Naive thymus-derived CD4-positive, alpha-beta T cell (primary cell): ENCODE measurements around the gene MYADM. TPM values are rescaled to one million over a fixed set of nuclear protein-coding genes. Genes with fewer than 3 reads are reported as not detected.

Source experiments
- ATAC-seq: fragments of 150-1000 bp; cut with Tn5 transposase; 2 replicates; pipeline ENCODE4 v1.10.0; 2021; ENCODE audit warnings: mild to moderate bottlenecking, moderate library complexity
- CTCF ChIA-PET: fragments of 350-600 bp; sonication (Branson Sonifier 250); formaldehyde crosslinking; loops from one replicate; lab custom pipeline; 2021; ENCODE audit warnings: antibody characterized with exemption; lab: Charles Lee
- POLR2A ChIA-PET: fragments of 350-600 bp; sonication (Branson Sonifier 250); formaldehyde crosslinking; loops from one replicate; lab custom pipeline; 2021; ENCODE audit warnings: antibody characterized with exemption, inconsistent platforms; lab: Charles Lee
- DNase-seq, 9 donors: peaks; one replicate each; pipeline versions ENCODE4 v3.0.0 to v3.0.0-alpha.2; 2020 to 2022; ENCODE audit warnings: mixed read lengths in 1 of 9
- H3K27ac ChIP-seq: one replicate; pipeline ENCODE4 v1.7.0; 2013; ENCODE audit warnings: mild to moderate bottlenecking, low read depth, low read length, moderate library complexity
- H3K27me3 ChIP-seq, 2 donors: one replicate each; pipeline ENCODE4 v1.7.0; 2013; ENCODE audit warnings: low read length in 2 of 2, mild to moderate bottlenecking in 2 of 2, moderate library complexity in 2 of 2; ENCODE audit not compliant: control insufficient read depth in 2 of 2, insufficient read depth in 2 of 2
- H3K36me3 ChIP-seq, 3 experiments: 1 replicate in 2 of 3; 2 replicates in 1 of 3; pipeline ENCODE4 v1.7.0; 2013; ENCODE audit warnings: low read length in 3 of 3, mild to moderate bottlenecking in 3 of 3, moderate library complexity in 1 of 3; ENCODE audit not compliant: insufficient read depth in 3 of 3, control insufficient read depth in 2 of 3
- H3K4me1 ChIP-seq, 2 donors: one replicate each; pipeline ENCODE4 v1.7.0; 2013; ENCODE audit warnings: low read length in 2 of 2, mild to moderate bottlenecking in 2 of 2, moderate library complexity in 1 of 2; ENCODE audit not compliant: control insufficient read depth in 2 of 2, insufficient read depth in 2 of 2
- H3K4me3 ChIP-seq: 2 replicates; pipeline ENCODE4 v1.7.0; 2013; ENCODE audit warnings: mild to moderate bottlenecking, low read length
- H3K9me3 ChIP-seq, 3 experiments: 1 replicate in 2 of 3; 2 replicates in 1 of 3; pipeline ENCODE4 v1.7.0; 2013; ENCODE audit warnings: low read length in 3 of 3; ENCODE audit not compliant: control insufficient read depth in 2 of 3
- H3K27ac Mint-ChIP-seq, 9 donors: one replicate each; pipeline ENCODE4 v1.8.0; 2020 to 2022; ENCODE audit warnings: mixed read lengths in 9 of 9, mild to moderate bottlenecking in 8 of 9, moderate library complexity in 5 of 9, inconsistent platforms in 2 of 9
- H3K27me3 Mint-ChIP-seq, 5 donors: one replicate each; pipeline ENCODE4 v1.8.0; 2021 to 2022; ENCODE audit warnings: mixed read lengths in 5 of 5, mild to moderate bottlenecking in 1 of 5
- H3K36me3 Mint-ChIP-seq, 5 donors: one replicate each; pipeline ENCODE4 v1.8.0; 2020 to 2022; ENCODE audit warnings: mixed read lengths in 5 of 5, mild to moderate bottlenecking in 3 of 5, inconsistent platforms in 1 of 5
- H3K4me1 Mint-ChIP-seq, 7 donors: one replicate each; pipeline ENCODE4 v1.8.0; 2020 to 2022; ENCODE audit warnings: mixed read lengths in 7 of 7, mild to moderate bottlenecking in 3 of 7, inconsistent platforms in 1 of 7
- H3K4me3 Mint-ChIP-seq, 10 donors: one replicate each; pipeline ENCODE4 v1.8.0; 2020 to 2022; ENCODE audit warnings: mild to moderate bottlenecking in 10 of 10, mixed read lengths in 10 of 10, moderate library complexity in 6 of 10, inconsistent platforms in 2 of 10
- H3K9me3 Mint-ChIP-seq, 11 donors: one replicate each; pipeline ENCODE4 v1.8.0; 2020 to 2022; ENCODE audit warnings: mixed read lengths in 11 of 11, mild to moderate bottlenecking in 4 of 11, inconsistent platforms in 1 of 11, moderate library complexity in 1 of 11
- intact Hi-C, 2 donors: fragments of 100-400 bp; cut with micrococcal nuclease; formaldehyde crosslinking; loops; one replicate each; pipeline ENCODE4 v1.15.1; 2023
- polyA plus RNA-seq, 2 donors: library from polyadenylated mRNA; unstranded; fragments of 300-500 nt; fragmentation: Illumina TruSeq; gene quantifications; one replicate each; pipeline ENCODE4 v1.2.3, GENCODE V29; 2021
- total RNA-seq, 6 experiments: library from RNA in 5 of 6; stranded (reverse) in 5 of 6; gene quantifications; 1 replicate in 5 of 6; 2 replicates in 1 of 6; pipeline ENCODE4 v1.2.3 and lab custom pipeline; 2021 to 2026

Gene MYADM
- total and polyA plus RNA-seq, 7 experiments from 2014 or later: 51.5 to 524 (median 61.3) TPM

DNA sequence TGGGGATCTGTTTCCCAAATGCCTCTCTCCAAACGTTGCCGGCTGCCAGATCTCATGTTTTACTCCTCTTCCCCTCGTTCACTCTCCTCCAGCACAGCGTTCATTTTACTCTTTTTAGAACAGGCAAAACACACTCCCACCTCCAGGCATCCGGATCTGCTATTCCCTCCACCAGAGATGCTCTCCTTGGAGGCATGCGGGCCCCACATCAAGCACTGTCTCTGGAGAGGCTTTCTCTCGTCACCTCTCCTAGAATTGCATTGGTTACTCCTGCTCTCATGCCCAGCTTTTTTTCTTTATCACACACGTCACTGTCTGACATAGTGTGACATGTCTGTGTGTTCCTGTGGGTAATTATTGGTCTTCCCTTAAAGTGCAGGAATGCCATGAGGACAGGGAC, 20.1 kb upstream of the MYADM start:
- ChIA-PET CTCF (interaction anchor here (0.8 kb wide), 1 partner anchor 27 kb away, joined by 5 read pairs; no protein-coding TSS in a partner anchor), POLR2A (no interaction called here)
- peaks cover 0 to 4% of the 10 kb centered on the region in 2 donors for H3K27me3 ChIP-seq
- H3K36me3 Mint-ChIP-seq: peaks cover 0 to 5% (median 3%) of the 10 kb centered on the region in 5 donors
- H3K4me1 ChIP-seq: no peaks in the 10 kb centered on the region
- no peaks in the 10 kb centered on the region for H3K9me3 ChIP-seq
- H3K27ac Mint-ChIP-seq: no peak overlapping the region
- H3K4me3 ChIP-seq: no peak overlapping the region
- peaks cover 26 to 41% (median 32%) of the 10 kb centered on the region in 5 donors for H3K27me3 Mint-ChIP-seq
- no peak overlapping the region for H3K27ac ChIP-seq
- DNase-seq (no peak), ATAC-seq (no peak)
- intact Hi-C loops: no loop called here
- no peak overlapping the region for H3K4me3 Mint-ChIP-seq
- no peaks in the 10 kb centered on the region for H3K36me3 ChIP-seq
- peaks cover 0 to 2% (median 0%) of the 10 kb centered on the region in 11 donors for H3K9me3 Mint-ChIP-seq
- H3K4me1 Mint-ChIP-seq: peaks cover 0 to 11% (median 0%) of the 10 kb centered on the region in 7 donors

DNA sequence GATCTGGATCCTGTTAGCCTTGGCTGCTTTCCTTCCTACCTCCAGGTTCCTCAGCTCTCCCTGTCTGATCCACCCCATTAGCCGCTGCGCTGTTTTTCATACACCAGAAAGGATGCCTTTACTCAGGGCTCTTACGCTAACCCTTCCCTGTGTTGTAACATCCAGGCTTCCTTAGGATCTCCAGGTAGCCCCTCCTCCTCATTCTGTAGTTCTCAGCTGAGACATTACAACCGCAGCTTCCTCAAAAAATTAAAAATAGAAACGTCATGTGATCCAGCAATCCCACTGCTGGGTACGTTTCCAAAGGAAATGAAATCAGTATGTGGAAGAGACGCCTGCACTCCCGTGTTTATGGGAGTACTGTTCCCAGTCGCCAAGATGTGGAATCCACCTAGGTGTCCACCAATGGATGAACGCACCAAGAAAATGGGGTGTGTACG, 18.4 kb upstream of the MYADM start:
- intact Hi-C loops: no loop called here
- DNase-seq: no peak
- ChIA-PET POLR2A (interaction anchor here (0.6 to 1.1 kb wide), 2 partner anchors 18 to 1157 kb away, joined by 3 to 4 read pairs; partner anchors contain the start of gene MYADM), CTCF (no interaction called here)
- H3K27ac ChIP-seq: no peak overlapping the region
- H3K36me3 Mint-ChIP-seq: peaks cover 0 to 5% (median 3%) of the 10 kb centered on the region in 5 donors
- H3K9me3 Mint-ChIP-seq: peaks cover 0 to 2% (median 0%) of the 10 kb centered on the region in 11 donors
- no peaks in the 10 kb centered on the region for H3K36me3 ChIP-seq
- no peak overlapping the region for H3K27ac Mint-ChIP-seq
- H3K4me3 ChIP-seq: no peak overlapping the region
- peaks cover 0 to 4% of the 10 kb centered on the region in 2 donors for H3K27me3 ChIP-seq
- no peaks in the 10 kb centered on the region for H3K4me1 ChIP-seq
- H3K27me3 Mint-ChIP-seq: peaks cover 30 to 47% (median 37%) of the 10 kb centered on the region in 5 donors
- H3K4me1 Mint-ChIP-seq: peaks cover 0 to 23% (median 2%) of the 10 kb centered on the region in 7 donors
- H3K4me3 Mint-ChIP-seq: peak overlapping the region in 1 of 10 donors; percentile 40
- no peaks in the 10 kb centered on the region for H3K9me3 ChIP-seq
- ATAC-seq: no peak

DNA sequence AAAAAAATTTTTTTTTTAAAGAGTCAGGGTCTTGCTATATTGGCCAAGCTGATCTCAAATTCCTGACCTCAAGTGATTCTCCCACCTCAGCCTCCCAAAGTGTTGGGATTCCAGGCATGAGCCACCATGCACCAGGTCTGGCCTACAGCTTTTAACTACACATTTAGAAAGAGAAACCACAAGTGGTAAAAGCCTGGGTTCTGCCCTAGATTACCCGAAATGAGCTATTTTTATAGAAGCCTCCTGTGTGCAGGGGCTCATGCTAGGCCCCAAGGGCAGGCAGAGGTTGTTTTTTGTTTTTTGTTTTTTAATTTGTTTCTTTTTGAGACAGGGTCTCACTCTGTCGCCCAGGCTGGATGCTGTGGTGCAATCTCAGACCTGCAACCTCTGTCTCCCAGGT, 14.0 kb upstream of the MYADM start:
- H3K4me1 ChIP-seq: no peaks in the 10 kb centered on the region

DNA sequence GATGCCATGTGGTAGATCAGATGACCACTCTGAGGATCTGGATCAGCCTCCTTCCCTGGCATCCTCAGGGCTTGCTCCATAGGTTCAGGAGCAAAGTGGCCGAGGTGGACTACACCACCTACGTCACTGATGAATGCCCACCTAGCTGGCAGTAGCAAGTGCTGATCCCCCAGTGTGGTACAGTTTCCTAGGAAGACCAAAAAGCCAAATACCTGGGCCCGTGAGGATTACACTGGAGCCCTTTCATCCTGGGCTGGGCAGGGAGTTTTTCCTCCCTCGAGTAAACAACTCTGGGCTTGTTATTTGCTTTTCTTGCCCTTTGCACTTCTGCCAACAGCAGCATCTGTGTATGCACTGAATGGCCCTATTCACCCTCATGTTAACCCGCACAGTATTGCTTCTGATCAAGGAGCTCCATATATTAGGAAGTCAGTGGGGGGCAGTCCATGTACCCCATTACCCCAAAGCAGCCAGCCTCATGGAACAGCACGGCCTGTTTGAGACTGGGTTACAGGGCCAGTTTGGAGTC, 3.3 kb upstream of the MYADM start:
- Mint-ChIP-seq H3K9me3 (peaks cover 0 to 5% (median 0%) of the 10 kb centered on the region in 11 donors), H3K4me1 (peaks cover 0 to 27% (median 15%) of the 10 kb centered on the region in 7 donors), H3K36me3 (peaks cover 0 to 4% (median 0%) of the 10 kb centered on the region in 5 donors), H3K27me3 (peaks cover 0 to 5% (median 0%) of the 10 kb centered on the region in 5 donors), H3K27ac (peak overlapping the region in 5 of 9 donors; percentile 14 to 81 (median 28)), H3K4me3 (no peak overlapping the region)
- DNase-seq (no peak), ATAC-seq (no peak)
- intact Hi-C loops: loop anchor here in 1 of 2 donors (10.0 kb wide), 1 partner anchor 510 kb away; no protein-coding TSS in a partner anchor
- ChIA-PET POLR2A (no interaction called here), CTCF (no interaction called here)
- H3K4me3 ChIP-seq: no peak overlapping the region
- peaks cover 0 to 9% (median 0%) of the 10 kb centered on the region in 3 experiments for H3K36me3 ChIP-seq
- peaks cover 13 to 17% of the 10 kb centered on the region in 2 donors for H3K4me1 ChIP-seq
- H3K27me3 ChIP-seq: no peaks in the 10 kb centered on the region
- no peak overlapping the region for H3K27ac ChIP-seq
- H3K9me3 ChIP-seq: no peaks in the 10 kb centered on the region

More for the DNA sequence above, 14.0 kb upstream of the MYADM start:
- Histone ChIP-seq H3K9me3 (no peaks in the 10 kb centered on the region), H3K4me3 (no peak overlapping the region), H3K27ac (no peak overlapping the region), H3K36me3 (no peaks in the 10 kb centered on the region), H3K27me3 (peaks cover 0 to 4% of the 10 kb centered on the region in 2 donors)
- Mint-ChIP-seq H3K27ac (no peak overlapping the region), H3K9me3 (peaks cover 0 to 2% (median 0%) of the 10 kb centered on the region in 11 donors), H3K4me3 (no peak overlapping the region), H3K36me3 (peaks cover 0 to 6% (median 4%) of the 10 kb centered on the region in 5 donors), H3K4me1 (peaks cover 0 to 25% (median 2%) of the 10 kb centered on the region in 7 donors), H3K27me3 (peaks cover 20 to 33% (median 23%) of the 10 kb centered on the region in 5 donors)
- intact Hi-C loops: loop anchor here (1.0 to 2.0 kb wide), 4 partner anchors 14 to 171 kb away; partner anchors contain the start of genes MYADM (in 2 of the 2) and PRKCG (in 1 of the 2)
- DNase-seq (no peak), ATAC-seq (no peak)
- POLR2A ChIA-PET: interaction anchor here (0.8 to 1.3 kb wide), 2 partner anchors 13 to 23 kb away, joined by 3 to 7 read pairs; no protein-coding TSS in a partner anchor
- CTCF ChIA-PET: interaction anchor here (0.6 to 1.8 kb wide), 8 partner anchors 23 to 449 kb away, joined by 3 to 8 read pairs (median 6); partner anchors contain the start of gene PRKCG

DNA sequence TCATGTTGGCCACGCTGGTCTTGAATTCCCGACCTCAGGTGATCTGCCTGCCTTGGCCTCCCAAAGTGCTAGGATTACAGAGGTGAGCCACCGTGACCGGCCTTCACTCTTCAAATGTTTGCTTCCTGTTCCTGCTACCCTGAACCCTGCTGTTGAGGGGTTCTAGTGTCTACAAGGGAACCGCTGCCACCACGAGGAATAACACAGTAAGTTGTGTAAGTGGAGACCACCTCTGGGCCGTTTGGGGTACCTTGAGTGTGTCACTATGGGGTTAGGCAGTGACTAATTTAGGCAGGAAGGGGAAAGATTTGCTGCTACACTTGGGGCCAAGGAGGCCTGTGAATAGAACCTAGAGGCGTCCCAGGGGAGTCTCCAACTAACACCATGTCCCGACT, 2.2 kb upstream of the MYADM start:
- H3K36me3 Mint-ChIP-seq: peaks cover 0 to 6% (median 0%) of the 10 kb centered on the region in 5 donors
- H3K4me3 ChIP-seq: peak overlapping the region; percentile 73
- peaks cover 0 to 5% (median 0%) of the 10 kb centered on the region in 5 donors for H3K27me3 Mint-ChIP-seq
- ATAC-seq (no peak), DNase-seq (no peak)
- H3K4me1 Mint-ChIP-seq: peaks cover 1 to 32% (median 17%) of the 10 kb centered on the region in 7 donors
- POLR2A ChIA-PET: interaction anchor here (1.3 to 4.3 kb wide), 4 partner anchors 9 to 17 kb away, joined by 7 to 66 read pairs (median 15); partner anchors contain the start of gene PRKCG
- H3K9me3 ChIP-seq: no peaks in the 10 kb centered on the region
- peak overlapping the region; percentile 54 to 100 (median 95) for H3K4me3 Mint-ChIP-seq
- H3K36me3 ChIP-seq: peaks cover 0 to 9% (median 0%) of the 10 kb centered on the region in 3 experiments
- H3K4me1 ChIP-seq: peaks cover 16 to 17% of the 10 kb centered on the region in 2 donors
- no peaks in the 10 kb centered on the region for H3K27me3 ChIP-seq
- intact Hi-C loops: loop anchor here (5.0 to 10.0 kb wide), 7 partner anchors 112 to 1792 kb away; partner anchors contain the start of genes PRPF31 (in 1 of the 2), RPL28 (in 1 of the 2), TFPT (in 1 of the 2) and U2AF2 (in 1 of the 2)
- peak overlapping the region; percentile 99 for H3K27ac ChIP-seq
- peaks cover 0 to 5% (median 0%) of the 10 kb centered on the region in 11 donors for H3K9me3 Mint-ChIP-seq
- peak overlapping the region; percentile 97 to 100 (median 99) for H3K27ac Mint-ChIP-seq
- CTCF ChIA-PET: interaction anchor here (1.0 to 2.5 kb wide), 4 partner anchors 10 to 20 kb away, joined by 3 to 14 read pairs (median 4); partner anchors contain the start of gene PRKCG
